Stimulated activated CD8-positive, alpha-beta memory T cell treated with anti-CD3 and anti-CD28 coated beads, Interleukin-2, amount 100 ng/mL, for 1 hour (primary cell): ENCODE measurements around the gene TMEM213.
"Not testable (repeated sequence)": the region's sequence is repeated elsewhere in the genome, so short reads cannot be mapped to it uniquely, and the experiment has no call there.

Experiments
- DNase-seq, 2 donors: peaks; one replicate each; pipeline ENCODE4 v3.0.0-alpha.2; 2020; ENCODE audit warnings: low read depth in 2 of 2

The TMEM213 gene

DNA sequence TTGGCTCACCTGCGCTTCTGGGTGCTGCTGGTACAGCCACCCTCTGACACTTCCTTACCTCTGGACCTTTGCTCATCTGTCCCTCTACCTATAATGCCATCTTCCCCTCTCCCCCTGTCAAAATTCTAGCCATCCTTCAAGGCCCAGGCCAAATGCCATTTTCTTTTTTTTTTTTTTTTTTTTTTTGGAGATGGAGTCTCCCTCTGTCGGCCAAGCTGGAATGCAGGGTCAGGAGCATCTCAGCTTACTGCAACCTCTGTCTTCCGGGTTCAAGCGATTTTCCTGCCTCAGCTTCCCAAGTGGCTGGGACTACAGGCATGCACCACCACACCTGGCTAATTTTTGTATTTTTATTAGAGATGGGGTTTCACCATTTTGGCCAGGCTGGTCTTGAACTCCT lies 748 bp upstream of the TMEM213 start:
- not testable (repeated sequence) for DNase-seq

- DNase-seq: no peak
Measured at GRCh38 chr7:138798836-138799235, 1.0 kb downstream of the TMEM213 start.

GRCh38 chr7:138799336-138800000 lies 1.7 kb downstream of the TMEM213 start:
- DNase-seq: no peak

- DNase-seq: no peak
Measured at GRCh38 chr7:138801256-138801655, 3.5 kb downstream of the TMEM213 start.

GRCh38 chr7:138802706-138803105 lies 4.9 kb downstream of the TMEM213 start:
- no peak for DNase-seq

- DNase-seq: no peak
Measured at GRCh38 chr7:138804618-138805017, 6.8 kb downstream of the TMEM213 start.

GRCh38 chr7:138809346-138809745 lies 11.6 kb downstream of the TMEM213 start:
- DNase-seq: no peak

DNA sequence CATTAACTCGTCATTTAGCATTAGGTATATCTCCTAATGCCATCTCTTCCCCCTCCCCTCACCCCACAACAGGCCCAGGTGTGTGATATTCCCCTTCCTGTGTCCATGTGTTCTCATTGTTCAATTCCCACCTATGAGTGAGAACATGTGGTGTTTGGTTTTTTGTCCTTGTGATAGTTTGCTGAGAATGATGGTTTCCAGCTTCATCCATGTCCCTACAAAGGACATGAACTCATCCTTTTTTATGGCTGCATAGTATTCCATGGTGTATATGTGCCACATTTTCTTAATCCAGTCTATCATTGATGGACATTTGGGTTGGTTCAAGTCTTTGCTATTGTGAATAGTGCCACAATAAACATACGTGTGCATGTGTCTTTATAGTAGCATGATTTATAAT lies 13.5 kb downstream of the TMEM213 start:
- not testable (repeated sequence) for DNase-seq

DNA sequence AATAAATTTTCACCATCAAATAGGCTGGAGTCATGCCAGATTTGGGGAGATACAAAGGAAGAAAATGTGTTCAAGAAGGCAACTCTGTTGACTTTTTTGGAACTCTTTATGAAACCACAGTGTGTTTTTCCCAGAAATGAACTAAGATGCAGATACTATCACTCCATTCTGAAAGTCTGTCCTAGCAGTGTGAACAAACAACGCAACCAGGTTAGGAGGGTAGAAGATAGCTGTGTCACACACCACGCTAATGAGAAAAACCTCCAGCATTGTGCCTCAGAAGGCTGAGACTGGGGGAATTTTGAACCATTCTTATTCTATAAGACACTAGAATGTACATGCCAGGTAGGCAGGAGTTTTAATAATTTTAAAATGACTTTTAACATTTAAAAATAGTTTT lies 16.2 kb downstream of the TMEM213 start:
- DNase-seq: no peak

DNA sequence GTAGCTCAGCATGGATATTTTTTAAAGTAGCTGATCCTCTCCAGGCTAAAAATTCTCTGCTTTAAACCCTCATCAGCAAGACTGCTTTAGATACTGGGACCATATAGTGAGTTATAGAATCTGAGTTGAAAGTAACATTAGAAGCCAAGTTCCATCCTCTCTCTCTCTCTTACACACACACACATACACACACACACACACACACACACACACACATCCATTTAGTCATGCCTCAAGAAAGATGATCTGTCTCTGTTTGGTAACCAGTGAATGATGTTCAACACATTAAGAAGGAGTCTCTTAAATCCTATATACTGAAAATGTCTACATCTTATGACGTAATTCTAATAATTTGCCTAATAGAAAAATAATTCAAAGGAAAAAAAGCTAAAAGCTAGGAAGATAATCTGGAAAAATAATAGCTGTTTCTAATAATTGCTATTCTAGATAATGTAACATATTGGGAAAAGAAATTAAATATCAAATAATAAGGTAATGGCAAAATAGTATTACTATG lies 17.1 kb downstream of the TMEM213 start:
- DNase-seq: no peak

DNA sequence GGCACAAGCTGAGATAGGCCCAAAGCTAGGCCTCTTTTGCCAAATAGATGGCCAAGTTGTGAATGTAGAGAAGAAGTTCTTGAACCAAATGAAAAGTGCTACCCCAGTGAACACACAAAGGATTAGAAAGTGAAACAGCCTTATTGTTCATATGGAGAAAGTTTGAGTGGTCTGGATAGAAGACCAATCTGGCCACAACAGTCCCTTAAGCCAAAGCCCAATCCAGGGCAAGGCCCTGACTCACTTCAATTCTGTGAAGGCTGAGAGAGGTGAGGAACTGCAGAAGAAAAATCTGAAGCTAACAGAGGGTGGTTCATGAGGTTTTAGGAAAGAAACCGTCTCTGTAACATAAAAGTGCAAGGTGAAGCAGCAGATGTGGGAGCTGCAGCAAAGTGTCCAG lies 18.9 kb downstream of the TMEM213 start:
- no peak for DNase-seq

GRCh38 chr7:138819625-138820024 lies 21.8 kb downstream of the TMEM213 start:
- DNase-seq: no peak

DNA sequence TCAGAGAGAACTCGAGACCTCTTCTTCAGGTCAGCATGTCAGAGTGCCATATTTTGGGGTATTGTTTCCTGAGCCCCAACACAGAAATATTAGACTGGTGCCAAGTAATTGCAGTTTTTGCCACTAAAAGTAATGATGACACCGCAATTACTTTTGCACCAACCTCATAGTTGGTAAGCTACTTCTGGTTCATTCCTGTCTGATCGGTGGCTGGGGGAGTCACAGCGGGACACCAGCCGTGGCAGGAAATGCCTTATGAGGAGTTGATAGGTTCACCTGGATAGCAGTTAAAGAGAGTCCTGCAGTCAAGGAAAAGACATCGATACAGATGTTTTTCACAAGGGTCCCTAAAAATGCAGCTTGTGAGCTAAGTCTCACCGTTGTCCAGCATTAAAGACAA lies 24.1 kb downstream of the TMEM213 start:
- no peak for DNase-seq

- DNase-seq: no peak
Measured at GRCh38 chr7:138822867-138823535, 25.2 kb downstream of the TMEM213 start.

DNA sequence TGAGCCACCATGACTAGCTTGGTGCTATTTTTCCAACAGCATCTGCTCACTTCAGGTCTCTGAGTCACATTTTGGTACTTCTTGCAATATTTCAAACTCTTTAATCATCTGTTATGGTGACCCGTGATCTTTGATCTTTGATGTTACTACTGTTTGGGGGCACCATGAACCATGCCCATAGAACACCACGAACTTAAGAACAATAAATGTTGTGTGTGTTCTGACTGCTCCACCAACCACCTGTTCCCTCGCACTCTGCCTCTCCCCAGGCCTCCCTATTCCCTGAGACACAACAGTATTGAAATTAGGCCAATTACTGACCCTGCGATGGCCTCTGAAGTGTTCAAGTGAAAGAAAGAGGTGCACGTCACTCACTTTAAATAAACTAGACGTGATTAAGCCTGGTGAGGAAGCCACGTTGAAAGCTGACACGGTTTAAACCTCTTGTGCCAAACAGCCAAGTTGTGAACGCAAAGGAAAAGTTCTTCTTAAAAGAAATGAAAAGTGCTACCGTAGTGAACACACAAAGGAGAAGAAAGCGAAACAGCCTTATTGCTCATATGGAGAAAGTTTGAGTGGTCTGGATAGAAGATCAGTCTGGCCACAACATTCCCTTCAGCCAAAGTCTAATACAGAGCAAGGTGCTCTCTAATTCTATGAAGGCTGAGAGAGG lies 27.4 kb downstream of the TMEM213 start:
- DNase-seq: no peak

DNA sequence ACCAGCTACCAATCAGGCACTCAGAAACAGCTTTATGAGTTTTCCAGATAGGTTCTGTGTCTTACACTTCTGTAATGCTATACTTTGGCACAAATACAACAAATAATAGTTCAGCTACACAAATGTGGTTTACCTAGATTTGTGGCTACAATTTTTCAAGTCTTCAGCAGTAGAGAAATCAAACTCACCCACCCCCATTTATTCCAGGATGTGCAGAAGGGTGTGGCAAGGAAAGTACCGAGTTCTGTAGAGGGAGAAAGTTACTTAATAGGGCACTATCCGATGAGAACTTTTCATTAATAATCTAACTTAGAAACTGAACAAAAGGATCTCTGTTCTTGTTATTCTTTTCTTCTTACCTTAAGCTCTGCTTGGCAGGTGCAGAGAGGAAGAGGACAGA lies 30.5 kb downstream of the TMEM213 start:
- DNase-seq: no peak

- DNase-seq: no peak
Measured at GRCh38 chr7:138829335-138829734, 31.5 kb downstream of the TMEM213 start.

DNA sequence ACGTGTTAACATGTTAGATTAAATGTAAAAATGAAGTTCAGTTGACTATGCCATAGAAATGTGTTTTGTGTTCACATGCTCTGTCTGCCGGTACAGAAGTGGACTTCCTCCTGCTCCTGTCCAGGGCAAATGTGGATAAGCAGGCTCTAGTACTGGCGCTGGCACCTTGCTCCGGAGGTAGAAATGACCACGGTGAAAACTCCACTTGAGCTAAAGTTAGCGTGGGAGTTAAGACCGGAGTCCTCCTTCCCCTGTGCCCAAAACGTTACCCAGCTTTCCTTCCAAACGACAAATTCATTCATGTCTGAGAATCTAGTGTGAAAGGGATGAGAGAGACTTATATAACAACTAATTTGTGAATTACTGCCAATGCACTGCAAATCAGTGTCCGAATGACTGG lies 35.2 kb downstream of the TMEM213 start:
- DNase-seq: no peak

DNA sequence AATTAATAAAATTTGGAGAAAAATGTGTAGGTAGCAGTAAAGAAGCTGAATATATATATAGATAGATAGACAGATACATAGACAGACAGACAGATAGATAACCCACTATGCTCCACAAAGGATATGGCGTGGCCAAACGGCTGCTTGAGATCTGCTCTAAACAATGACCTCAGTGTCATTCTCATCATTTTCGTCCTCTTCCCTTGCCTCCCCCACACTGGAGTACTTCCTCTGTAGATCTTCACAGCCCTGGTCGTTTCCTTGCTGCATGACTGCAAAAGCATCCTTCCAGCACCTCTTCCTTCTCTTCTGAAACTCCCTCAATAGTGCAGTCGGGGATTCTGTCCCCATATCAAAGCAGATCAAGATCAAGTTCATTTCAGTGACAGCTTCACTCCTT lies 35.8 kb downstream of the TMEM213 start:
- no peak for DNase-seq

- DNase-seq: no peak
Measured at GRCh38 chr7:138834583-138834982, 36.8 kb downstream of the TMEM213 start.

GRCh38 chr7:138835087-138835486 lies 37.3 kb downstream of the TMEM213 start:
- no peak for DNase-seq

- no peak for DNase-seq
Measured at GRCh38 chr7:138837627-138838026, 39.8 kb downstream of the TMEM213 start.

- no peak for DNase-seq
Measured at GRCh38 chr7:138838166-138838565, 40.4 kb downstream of the TMEM213 start.
